Cardiac muscle cell (in vitro differentiated cells and primary cell): ENCODE measurements around the gene MAMSTR. TPM values are rescaled to one million over a fixed set of nuclear protein-coding genes. Genes with fewer than 3 reads are reported as not detected.
A peak's percentile ranks its signal among the peaks of the same experiment; 100 is the strongest.

Experiments
- DNase-seq, 2 donors: peaks; one replicate each; pipeline versions ENCODE4 v3.0.0 to v3.0.0-alpha.2; 2010 to 2017; ENCODE audit warnings: low read depth in 1 of 2, low spot score in 1 of 2
- H3K27ac ChIP-seq: fragments of 200-600 bp; sonication (generic); 2 replicates; pipeline ENCODE4 v1.5.1; 2016
- H3K27me3 ChIP-seq: fragments of 200-600 bp; sonication (generic); 2 replicates; pipeline ENCODE4 v1.6.0; 2016; ENCODE audit warnings: control low read depth
- H3K36me3 ChIP-seq: fragments of 200-600 bp; sonication (generic); 2 replicates; pipeline ENCODE4 v1.5.1; 2016; ENCODE audit warnings: control low read depth
- H3K4me1 ChIP-seq: fragments of 200-600 bp; sonication (generic); 2 replicates; pipeline ENCODE4 v1.8.1; 2017; ENCODE audit warnings: low read depth, mild to moderate bottlenecking, mixed run types
- H3K4me3 ChIP-seq: fragments of 200-600 bp; sonication (generic); 2 replicates; pipeline ENCODE4 v1.5.1; 2016; ENCODE audit warnings: mild to moderate bottlenecking
- H3K9me3 ChIP-seq: fragments of 200-600 bp; sonication (generic); 2 replicates; pipeline ENCODE4 v1.5.1; 2017; ENCODE audit warnings: low read depth, mild to moderate bottlenecking, control low read depth
- polyA plus RNA-seq: library from polyadenylated mRNA; unstranded; fragments of >200 nt; fragmentation: Nextera tagmentation; extraction: Ambion mirVana; gene quantifications from 2 replicates; pipeline ENCODE4 v1.2.1, GENCODE V29; 2016
- total RNA-seq: library from RNA; depleted of rRNA; stranded (reverse); fragments of >200 nt; gene quantifications from 2 replicates; pipeline ENCODE4 v1.2.3, GENCODE V29; 2016
- TF ChIP-seq, protein P1 (sequence below): IDR thresholded peaks from 2 replicates; pipeline ENCODE4 v1.5.1; 2012; ENCODE audit warnings: low read depth, mild to moderate bottlenecking, low read length

The MAMSTR gene
- total and polyA plus RNA-seq, 2 experiments from 2014 or later: 4.7 to 6.3 TPM

DNA sequence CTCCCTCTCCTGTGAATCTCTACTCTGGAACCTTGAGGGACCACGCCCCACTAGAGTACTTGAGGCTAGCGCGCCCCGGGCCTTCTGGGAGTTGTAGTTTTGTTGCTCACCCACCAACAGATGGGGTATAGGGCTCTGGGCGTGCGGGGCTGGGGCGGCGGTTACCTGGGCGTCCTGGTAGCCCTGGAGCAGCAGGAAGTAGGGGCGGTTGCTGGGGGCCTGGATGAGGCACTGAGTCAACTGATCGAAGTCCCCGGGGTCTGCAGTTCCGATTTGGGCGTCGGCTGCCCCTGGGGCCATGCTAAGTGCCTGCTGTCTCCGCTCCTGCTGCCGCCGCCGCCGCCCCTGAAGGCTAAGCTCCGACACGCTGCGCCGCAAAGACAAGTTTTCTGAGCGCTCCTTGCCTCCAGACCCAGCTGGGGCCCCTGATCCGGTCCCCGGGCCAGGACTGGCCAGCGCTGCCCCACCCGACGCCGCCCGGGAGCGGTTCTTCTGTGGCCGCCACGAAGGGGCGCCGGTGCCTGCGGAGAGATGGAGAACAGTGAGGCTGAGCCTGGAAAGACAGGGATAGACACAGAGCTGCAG, 15.6 kb upstream of the MAMSTR start:
- no peaks in the 10 kb centered on the region for H3K36me3 ChIP-seq
- TF ChIP-seq, protein P1, sequence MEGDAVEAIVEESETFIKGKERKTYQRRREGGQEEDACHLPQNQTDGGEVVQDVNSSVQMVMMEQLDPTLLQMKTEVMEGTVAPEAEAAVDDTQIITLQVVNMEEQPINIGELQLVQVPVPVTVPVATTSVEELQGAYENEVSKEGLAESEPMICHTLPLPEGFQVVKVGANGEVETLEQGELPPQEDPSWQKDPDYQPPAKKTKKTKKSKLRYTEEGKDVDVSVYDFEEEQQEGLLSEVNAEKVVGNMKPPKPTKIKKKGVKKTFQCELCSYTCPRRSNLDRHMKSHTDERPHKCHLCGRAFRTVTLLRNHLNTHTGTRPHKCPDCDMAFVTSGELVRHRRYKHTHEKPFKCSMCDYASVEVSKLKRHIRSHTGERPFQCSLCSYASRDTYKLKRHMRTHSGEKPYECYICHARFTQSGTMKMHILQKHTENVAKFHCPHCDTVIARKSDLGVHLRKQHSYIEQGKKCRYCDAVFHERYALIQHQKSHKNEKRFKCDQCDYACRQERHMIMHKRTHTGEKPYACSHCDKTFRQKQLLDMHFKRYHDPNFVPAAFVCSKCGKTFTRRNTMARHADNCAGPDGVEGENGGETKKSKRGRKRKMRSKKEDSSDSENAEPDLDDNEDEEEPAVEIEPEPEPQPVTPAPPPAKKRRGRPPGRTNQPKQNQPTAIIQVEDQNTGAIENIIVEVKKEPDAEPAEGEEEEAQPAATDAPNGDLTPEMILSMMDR: peak; percentile 4
- H3K4me3 ChIP-seq: peak overlapping the region; percentile 38
- H3K9me3 ChIP-seq: no peaks in the 10 kb centered on the region
- peaks cover 11% of the 10 kb centered on the region for H3K27me3 ChIP-seq
- no peaks in the 10 kb centered on the region for H3K4me1 ChIP-seq
- H3K27ac ChIP-seq: no peak overlapping the region
- DNase-seq: peak; percentile 61 to 79

DNA sequence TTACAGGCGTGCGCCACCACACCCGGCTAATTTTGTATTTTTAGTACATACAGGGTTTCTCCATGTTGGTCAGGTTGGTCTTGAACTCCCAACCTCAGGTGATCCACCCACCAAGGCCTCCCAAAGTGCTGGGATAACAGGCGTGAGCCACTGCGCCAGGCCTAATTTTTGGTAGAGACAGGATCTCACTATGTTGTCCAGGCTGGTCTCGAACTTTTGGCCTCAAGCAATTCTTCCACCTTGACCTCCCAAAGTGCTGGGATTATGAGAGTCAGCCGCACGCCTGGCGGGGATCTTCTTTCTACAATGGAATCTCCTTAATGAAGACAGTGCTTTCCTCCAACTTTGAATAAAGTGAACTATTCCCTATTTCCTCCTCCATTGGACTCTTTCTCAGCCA, 15.1 kb upstream of the MAMSTR start:
- Histone ChIP-seq H3K4me3 (no peak overlapping the region), H3K27me3 (peaks cover 6% of the 10 kb centered on the region)

DNA sequence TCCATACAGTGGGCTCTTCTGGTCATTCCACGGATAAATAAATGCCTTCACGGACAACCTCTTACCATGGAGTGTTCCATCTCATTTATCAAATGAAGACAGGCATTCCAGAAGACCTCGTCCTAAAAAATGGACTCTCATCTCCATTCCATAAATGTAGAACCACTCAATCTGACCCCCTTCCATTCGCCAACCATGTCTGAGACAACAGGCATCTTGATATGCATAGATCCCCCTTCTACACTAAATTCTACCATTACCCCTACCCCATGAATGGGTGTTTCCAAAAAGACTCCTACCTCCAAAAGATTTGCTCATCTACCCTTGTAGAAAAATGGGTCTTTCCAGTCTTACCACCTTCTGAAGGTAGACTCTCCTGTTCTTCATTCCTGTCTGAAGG, 11.9 kb upstream of the MAMSTR start:
- DNase-seq: no peak
- Histone ChIP-seq H3K27me3 (no peaks in the 10 kb centered on the region), H3K9me3 (no peaks in the 10 kb centered on the region), H3K4me3 (no peak overlapping the region), H3K36me3 (no peaks in the 10 kb centered on the region), H3K4me1 (no peaks in the 10 kb centered on the region), H3K27ac (no peak overlapping the region)
- TF ChIP-seq, protein P1: no peak

More for the DNA sequence above, 15.1 kb upstream of the MAMSTR start:
- Histone ChIP-seq H3K36me3 (no peaks in the 10 kb centered on the region), H3K9me3 (no peaks in the 10 kb centered on the region), H3K27ac (no peak overlapping the region), H3K4me1 (no peaks in the 10 kb centered on the region)
- DNase-seq: no peak
- TF ChIP-seq, protein P1: no peak

DNA sequence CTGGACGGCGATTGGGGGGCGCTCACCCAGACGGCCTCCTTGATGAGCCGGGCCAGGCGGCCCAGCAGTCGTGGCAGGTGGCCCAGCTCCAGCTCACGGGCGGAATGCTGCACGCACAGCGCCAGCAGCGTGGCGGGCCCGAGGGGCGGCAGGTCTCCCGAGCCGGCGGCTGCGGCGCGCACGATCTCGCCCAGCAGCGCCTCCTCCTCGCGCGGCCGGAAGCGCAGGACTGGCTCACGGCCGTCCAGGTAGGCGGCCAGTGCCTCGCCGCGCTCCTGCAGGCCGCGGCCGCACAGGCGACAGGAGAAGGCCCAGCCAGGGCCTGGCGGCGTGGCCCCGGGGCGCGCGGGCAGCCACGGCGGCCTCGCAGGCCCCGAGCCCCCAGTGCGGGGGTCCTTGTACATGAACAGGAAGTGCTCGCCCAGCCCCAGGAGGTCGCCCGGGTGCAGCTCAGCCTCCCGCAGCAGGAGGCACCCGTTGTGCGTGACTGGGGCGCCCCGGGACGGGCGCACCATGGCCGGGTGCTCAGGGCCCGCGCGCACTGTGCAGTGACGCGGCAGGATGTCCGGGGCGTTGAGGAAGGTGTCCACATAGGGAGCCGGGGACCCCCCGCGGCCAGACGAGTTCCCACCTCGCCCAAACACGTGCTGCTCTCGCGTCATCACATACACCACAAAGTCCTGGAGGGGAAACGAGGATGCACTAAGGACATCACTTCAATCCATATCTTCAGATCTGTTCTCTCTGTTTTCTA, 9.6 kb upstream of the MAMSTR start:
- peak in 1 of 2 donors; percentile 79 for DNase-seq
- Histone ChIP-seq H3K4me1 (no peaks in the 10 kb centered on the region), H3K36me3 (no peaks in the 10 kb centered on the region), H3K9me3 (no peaks in the 10 kb centered on the region), H3K4me3 (no peak overlapping the region), H3K27ac (no peak overlapping the region), H3K27me3 (no peaks in the 10 kb centered on the region)
- TF ChIP-seq, protein P1: no peak

DNA sequence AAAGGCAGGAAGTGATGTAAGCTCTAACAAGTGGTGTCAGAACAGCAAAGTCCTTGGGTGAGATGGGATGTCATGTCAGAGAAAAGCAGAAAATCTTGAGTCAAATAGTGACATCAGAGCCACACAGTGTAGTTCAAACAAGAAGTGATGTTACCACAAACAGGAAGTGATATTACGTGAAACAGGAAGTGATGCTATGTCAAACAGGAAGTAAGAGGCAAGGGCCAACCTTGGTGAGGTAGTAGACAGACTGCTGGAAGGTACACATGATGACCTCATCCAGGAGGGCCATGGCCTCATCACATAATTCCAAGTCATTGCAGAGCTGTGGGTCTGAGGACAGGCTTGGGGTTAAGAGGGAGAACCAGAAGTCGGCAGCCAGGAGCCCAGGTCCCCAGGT, 7.0 kb upstream of the MAMSTR start:
- DNase-seq: no peak
- TF ChIP-seq, protein P1: no peak
- no peaks in the 10 kb centered on the region for H3K9me3 ChIP-seq
- no peaks in the 10 kb centered on the region for H3K4me1 ChIP-seq
- no peaks in the 10 kb centered on the region for H3K27me3 ChIP-seq
- no peak overlapping the region for H3K27ac ChIP-seq
- no peaks in the 10 kb centered on the region for H3K36me3 ChIP-seq
- no peak overlapping the region for H3K4me3 ChIP-seq
